IPS-NIHi11 (cell line): ENCODE results near the gene PPM1L.

Experiments used
- DNase-seq: peaks from one replicate; pipeline ENCODE4 v3.0.0; 2012; ENCODE audit warnings: mixed read lengths, low spot score

Gene PPM1L

DNA sequence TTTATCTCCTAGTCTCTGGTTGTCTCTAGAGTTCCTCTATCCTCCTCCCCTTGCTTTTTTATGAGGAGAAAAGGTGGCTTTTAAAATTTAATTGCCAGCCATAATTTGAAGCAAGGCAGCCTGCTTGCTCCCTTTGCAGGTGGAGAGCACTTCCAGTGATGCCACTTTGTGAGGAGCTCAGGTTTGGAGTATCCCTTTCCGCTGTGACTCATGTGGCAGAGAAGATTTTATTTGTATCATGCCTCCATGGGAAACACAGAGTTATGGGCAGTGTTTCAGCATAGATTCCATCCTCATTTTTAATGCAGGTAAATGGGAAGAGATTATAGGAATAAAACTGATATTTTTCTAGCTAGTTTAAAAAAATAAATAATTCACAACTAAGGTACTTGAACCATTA lies 7.0 kb downstream of the PPM1L start:
- no peak for DNase-seq

DNA sequence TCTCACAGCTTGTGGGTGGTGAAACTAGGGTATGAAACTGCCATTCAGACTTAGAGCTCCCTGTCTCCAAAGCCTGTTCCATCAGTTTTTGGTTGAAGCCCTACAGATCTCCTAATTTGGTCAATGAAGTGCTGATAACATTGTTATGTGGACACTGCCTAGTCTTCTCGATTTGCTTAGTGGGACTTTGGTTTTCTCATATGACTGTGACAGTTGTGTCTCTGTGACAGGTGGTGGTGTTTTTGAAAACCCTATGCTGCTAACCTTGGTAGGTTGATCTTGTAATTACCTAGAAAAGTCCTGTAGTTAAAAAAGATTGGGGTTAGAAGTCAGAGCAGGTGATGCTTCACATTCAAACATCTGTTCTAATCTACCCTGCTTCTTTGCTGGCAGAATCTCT lies 9.2 kb downstream of the PPM1L start:
- DNase-seq, result no peak

DNA sequence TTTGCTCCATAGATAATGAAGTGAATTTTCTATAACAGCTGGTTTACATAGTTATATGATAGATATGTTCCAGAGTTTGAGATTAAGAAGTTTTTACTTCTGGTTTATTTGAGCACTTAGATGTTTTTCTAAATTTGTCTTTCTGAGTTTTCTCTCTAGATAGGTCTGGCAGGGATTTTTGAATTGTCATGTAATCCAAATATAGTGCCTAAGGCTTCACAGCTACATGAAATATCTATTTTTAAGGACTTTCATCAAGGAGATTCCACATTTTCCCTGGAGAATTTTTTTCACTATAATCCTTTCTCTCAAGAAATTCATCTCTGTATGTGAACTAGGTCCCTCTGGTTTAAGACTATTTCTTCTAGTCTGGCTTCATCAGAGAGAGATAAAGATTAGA lies 12.0 kb downstream of the PPM1L start:
- no peak for DNase-seq

DNA sequence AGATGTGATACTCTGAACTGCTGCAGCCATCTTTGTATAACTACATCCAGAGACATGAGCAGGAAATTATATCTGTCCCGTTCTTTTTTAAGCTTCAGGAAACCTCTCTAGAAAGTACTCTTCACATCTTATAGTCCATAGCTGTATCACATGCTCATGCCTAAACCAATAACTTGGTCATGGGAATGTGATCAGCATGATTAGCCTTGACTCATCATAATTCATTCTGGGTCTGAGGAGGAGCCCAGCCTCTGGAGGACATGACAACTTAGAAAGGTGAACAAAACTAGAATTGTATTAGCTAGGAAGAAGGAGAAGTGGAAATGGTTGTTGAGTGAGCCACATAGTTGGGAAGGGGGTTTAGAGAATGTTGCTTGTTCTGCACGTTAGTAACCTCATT lies 12.9 kb downstream of the PPM1L start:
- no peak for DNase-seq

DNA sequence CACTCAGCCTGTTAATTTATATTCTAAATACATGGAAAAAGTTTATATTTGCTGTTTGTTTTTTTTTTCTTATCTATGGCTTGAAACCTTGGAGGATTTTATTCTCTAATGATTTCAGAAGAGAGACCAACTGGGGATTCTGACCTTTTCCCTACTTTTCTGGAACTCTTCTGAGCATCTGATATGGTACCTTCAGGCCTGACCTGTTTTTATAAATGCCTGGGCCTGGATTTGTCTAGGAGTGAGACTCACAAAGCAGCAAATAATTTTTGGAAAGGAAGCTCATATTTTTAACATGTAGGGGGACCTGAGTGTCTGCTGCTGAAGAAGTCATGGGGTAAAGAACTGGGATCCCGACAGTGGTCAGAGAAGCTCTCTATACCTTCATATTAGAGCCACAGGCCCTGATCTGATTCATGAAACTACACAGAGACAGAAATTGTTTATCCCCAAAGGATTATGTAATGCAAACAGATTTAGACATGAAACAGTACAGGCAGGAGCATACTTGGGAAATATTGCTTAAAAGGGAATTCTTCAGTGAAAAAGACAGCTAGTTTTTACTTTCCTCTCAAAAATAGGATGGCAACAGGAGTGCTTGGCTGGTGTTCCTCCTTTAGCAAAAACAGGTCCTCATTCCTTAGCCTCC lies 15.9 kb downstream of the PPM1L start:
- DNase-seq, result no peak

DNA sequence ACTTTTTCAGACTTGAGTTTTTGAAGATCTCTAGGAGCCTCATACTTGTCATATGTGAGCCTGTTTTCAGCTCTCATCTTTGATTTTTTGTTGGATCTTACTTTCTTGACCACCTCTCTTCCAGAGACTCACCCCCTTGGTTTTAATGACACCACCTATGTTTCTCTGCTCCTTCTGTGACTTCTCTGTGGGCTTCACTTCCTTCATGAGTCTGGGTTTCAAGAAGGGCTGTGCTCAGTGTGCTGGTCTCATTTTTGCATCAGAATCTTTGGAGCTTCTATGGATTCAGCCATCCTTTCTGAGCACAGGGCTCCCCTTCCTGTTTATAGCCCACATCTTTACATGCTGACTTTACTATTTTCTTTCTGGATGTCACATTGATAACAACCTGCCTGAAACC lies 17.7 kb downstream of the PPM1L start:
- no peak for DNase-seq

DNA sequence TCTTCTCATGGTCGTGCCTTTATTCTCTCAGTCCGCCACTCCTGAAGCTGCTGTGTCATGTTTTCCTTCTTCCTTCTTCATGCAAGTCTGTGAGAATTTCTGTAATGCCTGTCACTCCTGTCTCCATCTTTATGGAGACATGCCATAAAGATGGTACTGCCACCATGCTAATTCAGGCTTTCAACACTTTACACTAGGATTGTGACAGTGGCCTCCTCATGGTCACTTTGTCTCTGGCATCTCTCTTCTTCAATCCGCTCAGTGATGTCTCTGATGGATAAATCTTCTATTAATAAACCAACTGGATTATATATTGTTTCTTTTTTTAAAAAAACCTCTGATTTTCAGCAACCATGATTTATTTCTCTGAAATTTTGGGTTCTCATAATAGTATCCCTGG lies 18.1 kb downstream of the PPM1L start:
- DNase-seq, result no peak

DNA sequence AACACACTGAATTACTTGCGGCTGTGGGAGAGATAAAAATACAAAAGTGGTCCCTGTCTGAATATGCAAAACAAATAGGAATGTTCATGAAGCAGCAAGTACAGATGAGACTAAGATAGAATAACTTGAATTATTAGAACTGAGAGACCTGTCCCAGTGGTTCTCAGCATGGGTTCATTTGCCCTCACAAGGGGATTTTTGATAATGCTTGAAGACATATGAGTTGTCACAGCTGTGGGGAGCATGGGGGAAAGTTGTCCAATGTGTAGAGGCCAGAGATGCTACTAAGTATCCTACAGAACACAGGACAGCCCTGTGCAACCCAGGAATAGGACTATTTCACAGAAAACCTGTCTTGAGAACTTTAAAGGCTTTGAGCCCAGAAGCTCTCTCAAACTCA lies 22.4 kb downstream of the PPM1L start:
- DNase-seq, result no peak

DNA sequence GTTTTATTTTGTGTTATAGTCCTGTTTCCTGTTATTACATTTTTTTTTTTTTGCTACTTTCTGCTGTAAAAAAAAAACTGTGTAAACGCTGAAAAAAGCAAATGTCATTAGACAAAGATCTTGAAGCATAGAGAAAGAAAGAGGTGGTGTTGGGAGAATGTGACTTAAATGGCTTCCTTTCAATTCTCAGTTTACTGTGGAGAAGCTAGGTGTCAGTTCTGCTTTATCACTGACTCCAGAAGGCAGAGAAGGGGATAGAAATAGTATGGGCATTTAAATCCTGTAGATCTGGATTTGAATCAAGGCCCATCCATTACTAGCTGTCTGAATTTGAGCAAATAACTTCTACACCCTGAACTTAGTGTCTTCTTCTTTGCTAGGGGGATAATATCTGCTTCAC lies 23.0 kb downstream of the PPM1L start:
- no peak for DNase-seq

DNA sequence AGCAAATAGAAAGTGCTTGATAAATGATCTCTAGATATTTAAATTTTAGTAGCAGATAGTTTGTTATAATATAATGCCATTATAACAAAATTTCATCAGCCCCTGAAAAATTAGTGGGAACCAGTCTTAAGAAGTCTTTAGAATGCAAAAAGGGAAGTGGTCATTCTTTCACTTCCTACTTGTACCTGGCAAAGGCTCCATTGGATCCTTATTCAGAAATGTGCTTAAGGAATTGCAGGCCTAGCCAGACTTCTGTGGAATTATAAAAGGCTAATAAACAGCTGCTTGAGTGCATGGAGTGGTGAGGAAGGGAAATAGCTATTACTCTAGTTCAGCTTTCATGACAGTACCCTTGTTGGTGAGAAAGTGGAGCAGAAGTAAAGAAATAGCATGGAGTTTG lies 24.2 kb downstream of the PPM1L start:
- DNase-seq, result no peak

DNA sequence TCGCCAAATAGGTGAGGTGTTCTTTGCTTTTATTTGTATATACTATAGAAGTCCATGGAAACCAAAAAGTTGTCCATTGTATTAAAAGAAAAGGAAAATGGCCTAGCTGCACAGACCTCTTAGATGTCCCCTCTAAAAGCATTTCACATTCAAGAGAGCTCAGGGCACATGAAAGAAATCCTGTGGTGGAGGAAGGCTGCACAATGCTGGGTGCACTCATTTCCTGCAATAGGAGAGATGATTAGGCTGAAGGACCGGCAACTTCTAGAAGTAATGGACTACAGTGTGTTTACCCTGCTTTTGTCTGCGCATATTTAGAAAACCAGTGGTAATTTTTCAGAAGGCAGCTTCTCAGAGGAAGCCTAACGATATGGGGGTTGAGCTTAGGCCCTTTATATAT lies 25.4 kb downstream of the PPM1L start:
- DNase-seq, result no peak

DNA sequence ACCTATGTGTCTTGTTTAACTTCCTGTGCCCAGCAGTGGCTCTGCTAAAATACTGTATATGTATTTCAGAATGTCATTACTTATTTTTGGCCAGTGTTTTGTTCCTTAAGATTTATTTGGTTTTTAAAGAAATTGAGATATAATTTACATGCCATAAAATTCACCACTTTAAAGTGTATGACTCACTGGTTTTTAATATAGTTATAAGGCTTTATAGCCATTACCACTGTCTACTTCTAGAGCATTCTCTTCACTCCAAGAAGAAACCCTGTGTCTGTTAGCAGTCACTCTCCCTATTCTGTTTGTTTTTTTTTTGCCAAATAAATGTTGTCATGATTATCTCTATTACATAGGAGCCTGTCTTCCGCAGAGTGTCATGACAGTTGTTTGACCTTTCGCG lies 25.8 kb downstream of the PPM1L start:
- no peak for DNase-seq

DNA sequence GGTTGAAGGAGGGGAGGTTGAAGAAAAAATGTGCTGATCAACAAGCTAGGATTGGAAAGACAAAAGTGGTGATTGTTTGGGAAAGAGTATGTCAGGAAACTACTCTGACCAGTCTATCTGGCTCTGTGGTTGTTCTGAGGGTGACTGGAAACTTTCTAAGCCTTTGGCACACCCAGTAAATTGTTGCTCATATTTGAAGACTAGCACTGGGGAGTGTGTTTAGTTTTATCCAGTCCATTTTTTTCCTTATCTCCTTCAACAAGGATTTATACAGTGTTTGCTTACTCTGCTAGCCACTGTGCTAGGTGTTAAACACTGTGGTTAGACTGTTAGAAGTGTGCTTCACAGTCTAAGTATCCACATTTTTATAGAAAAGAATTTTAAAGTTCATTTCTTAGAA lies 28.8 kb downstream of the PPM1L start:
- DNase-seq, result no peak

DNA sequence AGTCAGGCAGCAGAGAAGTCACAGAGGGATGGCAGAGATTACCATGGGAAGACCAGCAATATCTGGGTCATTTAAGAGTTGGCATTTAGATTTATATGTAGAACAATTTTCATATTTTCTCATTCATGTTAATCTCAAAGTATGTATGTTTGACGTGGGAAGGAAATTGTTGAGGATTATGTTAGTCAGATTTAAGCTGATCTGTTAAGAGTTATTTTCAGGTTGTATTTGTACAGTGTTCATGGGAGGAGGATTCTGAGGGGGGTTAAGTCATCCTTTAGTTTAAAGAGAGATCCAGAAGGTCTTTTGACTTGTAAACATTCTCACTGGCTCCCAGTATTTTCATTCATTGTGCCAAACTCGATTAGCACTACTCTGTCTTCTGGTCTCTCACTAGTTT lies 34.7 kb downstream of the PPM1L start:
- DNase-seq, result no peak

DNA sequence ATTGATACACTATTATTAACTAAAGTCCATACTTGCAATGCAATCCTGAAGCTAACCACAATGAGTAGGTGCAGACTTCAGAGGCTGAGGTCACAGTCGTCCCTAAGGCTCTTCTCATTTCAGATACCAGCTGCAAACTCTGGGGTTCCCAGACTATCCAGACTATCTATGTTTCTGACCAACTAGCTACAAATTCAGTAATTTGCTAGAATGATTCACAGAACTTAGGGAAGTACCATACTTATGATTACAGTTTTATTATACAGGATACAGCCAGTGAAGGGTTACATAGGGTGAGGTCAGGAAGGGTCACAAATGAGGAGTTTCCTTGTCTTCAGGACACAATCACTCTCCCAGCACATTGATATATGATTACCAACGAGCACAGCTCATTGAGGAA lies 36.5 kb downstream of the PPM1L start:
- DNase-seq, result no peak

DNA sequence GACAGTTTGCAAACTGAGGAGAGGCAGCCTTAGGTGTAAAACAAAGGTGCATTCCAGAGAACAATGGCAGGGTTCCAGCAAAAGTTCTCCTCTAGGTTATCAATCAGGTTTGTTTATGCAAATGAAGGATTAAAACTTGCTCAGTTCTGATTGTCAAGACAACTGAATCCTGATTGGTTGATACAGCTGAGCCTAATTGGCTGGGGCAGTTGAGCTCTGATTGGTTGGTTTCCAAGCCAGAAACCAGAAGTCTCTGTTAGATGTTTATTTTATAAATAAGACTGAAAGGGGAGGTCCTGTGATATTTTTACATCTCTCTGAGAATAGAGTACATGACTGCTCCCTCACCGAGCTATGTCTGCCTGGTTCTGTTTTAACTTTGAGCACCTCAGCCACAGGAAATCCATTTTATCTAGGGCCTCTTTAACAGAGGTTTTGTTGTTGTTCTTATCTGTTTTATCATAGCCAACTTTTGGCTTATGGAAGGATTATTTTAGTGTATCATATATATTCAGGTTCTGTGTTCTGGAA lies 37.8 kb downstream of the PPM1L start:
- no peak for DNase-seq

DNA sequence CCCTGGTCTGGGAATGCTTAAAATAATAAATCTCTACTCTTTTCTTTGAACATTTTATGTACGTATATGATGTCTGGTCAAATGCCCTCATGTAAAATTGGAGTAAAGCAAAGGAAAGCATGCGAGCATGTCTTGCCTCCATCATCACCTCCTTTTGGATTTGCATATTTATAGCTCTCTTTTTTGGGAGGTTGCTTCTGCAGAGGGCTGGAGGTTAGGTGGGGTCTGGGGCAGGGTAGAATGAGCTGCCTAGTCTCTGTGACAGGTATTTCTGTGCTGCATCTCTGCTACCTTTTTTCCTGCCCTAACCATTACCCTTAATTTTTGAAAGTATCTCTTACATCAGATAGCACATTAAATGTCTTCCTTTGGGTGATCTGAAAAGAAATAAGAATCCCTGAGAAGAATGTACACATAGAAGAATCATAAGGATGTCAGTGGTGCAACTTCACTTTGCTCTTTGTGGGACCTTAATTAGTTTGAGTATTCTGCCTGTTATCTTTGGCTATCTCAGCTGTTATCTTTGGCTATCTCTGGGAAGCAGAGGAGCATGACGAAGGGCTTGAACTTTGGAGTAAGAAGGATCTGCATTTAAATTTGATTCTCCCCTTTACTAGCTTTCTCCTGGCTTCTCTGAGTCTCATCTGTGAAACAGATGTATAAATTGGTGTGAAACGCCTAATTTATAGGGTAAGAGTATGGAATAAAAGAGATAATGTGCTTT lies 40.2 kb downstream of the PPM1L start:
- DNase-seq, result no peak

DNA sequence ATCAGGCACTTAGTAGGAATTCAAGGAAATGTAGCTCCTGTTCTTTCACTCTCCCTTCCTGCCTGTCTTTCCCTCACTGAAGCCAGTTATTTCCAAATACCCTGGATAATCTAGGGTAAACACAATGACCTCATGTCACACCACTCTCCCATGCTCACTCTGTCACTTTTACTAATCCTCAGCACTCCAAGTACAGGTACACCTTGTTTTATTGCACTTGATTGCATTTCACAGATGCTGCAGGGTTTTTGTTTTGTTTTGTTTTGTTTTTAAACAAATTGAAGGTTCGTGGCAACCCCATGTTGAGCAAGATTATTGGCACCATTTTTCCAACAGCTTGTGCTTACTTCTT lies 40.8 kb downstream of the PPM1L start:
- DNase-seq, result no peak

DNA sequence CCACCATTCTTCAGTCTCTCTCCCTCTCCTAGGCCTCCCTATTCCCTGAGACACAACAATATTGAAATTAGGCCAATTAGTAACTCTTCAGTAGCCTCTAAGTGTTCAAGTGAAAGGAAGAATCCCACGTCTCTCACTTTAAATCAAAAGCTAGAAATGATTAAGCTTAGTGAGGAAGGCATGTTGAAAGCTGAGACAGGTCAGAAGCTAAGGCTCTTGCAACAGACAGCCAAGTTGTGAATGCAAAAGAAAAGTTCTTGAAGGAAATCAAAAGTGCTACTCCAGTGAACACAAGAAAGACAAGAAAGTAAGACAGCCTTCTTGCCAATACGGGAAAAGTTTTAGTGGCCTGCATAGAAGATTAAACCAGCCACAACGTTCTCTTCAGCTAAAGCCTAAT lies 41.3 kb downstream of the PPM1L start:
- no peak for DNase-seq

DNA sequence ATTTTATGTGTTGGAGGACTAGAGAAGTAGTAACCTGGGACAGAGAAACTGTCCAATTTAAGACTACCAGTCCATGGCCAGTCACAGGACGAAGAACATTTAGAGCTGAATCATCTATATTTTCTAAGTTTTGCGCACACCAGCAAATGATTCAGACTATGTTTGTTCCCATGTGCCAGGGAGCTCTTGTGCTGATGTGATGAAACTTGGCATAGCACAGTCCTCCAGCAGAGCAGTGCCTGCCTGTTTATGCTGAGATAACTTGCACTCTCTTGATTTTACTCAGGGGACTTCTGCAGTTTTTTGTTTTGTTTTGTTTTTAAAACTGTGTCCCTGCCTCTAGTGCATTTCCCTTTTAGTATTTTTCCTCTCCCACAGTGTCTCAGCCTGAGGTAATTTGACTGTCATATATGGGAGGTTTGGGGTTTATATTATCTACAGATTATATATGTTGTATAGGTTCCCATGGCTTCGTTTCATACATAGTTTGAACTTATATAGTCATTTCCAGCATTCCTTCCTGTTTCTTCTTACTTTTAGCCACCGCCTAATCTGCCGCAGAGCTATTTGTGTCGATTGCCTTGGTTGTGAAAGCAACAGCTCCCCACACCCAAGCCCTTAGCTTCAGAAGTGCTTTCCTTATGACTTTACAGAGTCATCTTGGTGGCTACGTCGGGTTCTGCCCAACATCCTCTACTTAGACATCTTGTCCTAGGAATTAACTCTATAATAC lies 45.5 kb downstream of the PPM1L start:
- no peak for DNase-seq

DNA sequence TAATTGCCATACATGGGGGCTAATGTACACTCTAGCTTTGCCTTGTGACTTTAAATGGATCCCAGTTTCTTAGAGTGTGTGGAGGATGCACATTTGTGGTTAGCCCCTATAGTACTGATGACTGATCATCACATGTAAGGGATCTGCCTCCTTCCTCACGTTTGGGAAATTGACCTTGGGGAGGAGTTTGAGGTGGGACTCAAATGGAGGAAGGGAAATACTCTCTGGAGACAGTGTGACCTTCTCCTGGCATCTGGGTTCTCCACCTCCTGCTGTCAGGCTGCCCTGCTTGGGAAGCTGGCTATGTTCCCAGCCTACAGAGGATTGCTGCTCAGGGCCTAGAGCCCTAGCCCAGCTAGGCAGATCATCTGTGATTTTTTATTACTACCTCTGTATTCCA lies 48.7 kb downstream of the PPM1L start:
- DNase-seq, result peak; percentile 22

DNA sequence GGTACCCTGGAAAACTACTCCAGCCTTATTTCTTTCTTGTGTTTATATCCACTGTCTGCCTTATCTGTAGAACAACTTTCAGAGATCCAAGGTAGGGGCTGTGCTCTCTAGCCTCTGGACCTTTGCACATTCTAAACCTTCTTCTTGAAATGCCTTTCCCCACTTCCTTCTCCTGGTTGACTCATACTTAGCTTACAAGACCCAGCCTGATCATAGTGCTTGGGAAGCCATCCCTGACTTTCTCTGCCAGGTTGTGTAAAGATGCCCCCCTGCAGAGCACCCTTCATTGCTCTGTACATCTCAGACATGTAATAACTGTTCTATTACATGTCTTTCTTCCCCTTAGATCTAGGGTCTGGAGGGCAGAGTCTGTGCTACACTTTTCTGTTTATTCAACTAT lies 50.1 kb downstream of the PPM1L start:
- DNase-seq, result no peak

DNA sequence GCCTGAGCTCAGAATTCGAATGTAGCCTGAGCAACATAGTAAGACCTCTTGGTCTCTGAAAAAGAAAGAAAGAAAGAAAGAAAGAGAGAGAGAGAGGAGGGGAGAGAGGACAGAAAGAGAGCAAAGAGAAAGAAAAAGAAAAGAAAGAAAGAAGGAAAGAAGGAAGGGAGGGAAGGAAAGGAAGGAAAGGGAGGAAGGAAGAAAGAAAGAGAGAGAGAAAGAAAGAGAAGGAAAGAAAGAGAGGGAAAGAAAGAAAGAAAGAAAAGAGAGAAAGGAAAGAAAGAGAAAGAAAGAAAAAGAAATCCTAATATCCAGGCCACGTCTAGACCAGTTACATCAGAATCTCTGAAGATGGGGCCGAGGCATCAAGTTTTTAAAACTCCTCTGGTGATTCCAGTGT lies 50.7 kb downstream of the PPM1L start:
- DNase-seq, result no peak
